ENCODE data around the gene ZNF644. TPM values are rescaled to one million over a fixed set of nuclear protein-coding genes. Genes with fewer than 3 reads are reported as not detected.
"Not testable (repeated sequence)": the region's sequence is repeated elsewhere in the genome, so short reads cannot be mapped to it uniquely, and the experiment has no call there.

Gene ZNF644
- total RNA-seq, 6 donors from 2014 or later, result 36.7 to 111 (median 42.9) TPM

- no peaks in the 10 kb centered on the region for H3K9me3 ChIP-seq
- no peaks in the 10 kb centered on the region for H3K27me3 ChIP-seq
- H3K4me3 ChIP-seq, result no peak overlapping the region
- no peak for TF ChIP-seq EP300 (IDR thresholded peaks at IDR 0.05)
- TF ChIP-seq POLR2AphosphoS5 (IDR thresholded peaks at IDR 0.05), result no peak
- no peak for TF ChIP-seq CTCF (IDR thresholded peaks at IDR 0.05)
- no peak for TF ChIP-seq POLR2A (IDR thresholded peaks at IDR 0.05)
- WGBS, 2 donors, result 82 to 100% methylated on average over 1 of the region's 1 CpG
- ATAC-seq (ENCODE audit: low FRiP score in 2 of 2) (no peak), DNase-seq (no peak)
- H3K36me3 ChIP-seq, result peaks cover 0 to 13% (median 2%) of the 10 kb centered on the region in 4 donors
- H3K27ac ChIP-seq, result no peak overlapping the region
- H3K4me1 ChIP-seq, result peaks cover 5 to 33% (median 19%) of the 10 kb centered on the region in 4 donors
Measured at GRCh38 chr1:90919900-90920299, 101.9 kb downstream of the ZNF644 start.

- 75 to 88% methylated on average over 1 of the region's 1 CpG for WGBS, 2 donors
- no peak for DNase-seq
- peaks cover 0 to 15% (median 2%) of the 10 kb centered on the region in 4 donors for H3K36me3 ChIP-seq
- peaks cover 5 to 29% (median 15%) of the 10 kb centered on the region in 4 donors for H3K4me1 ChIP-seq
- H3K4me3 ChIP-seq, result no peak overlapping the region
- no peak overlapping the region for H3K27ac ChIP-seq
- ATAC-seq (ENCODE audit: low FRiP score in 2 of 2), result no peak
- H3K27me3 ChIP-seq, result no peaks in the 10 kb centered on the region
- TF ChIP-seq EP300 (IDR thresholded peaks at IDR 0.05) (no peak), CTCF (IDR thresholded peaks at IDR 0.05) (no peak), POLR2A (IDR thresholded peaks at IDR 0.05) (no peak), POLR2AphosphoS5 (IDR thresholded peaks at IDR 0.05) (no peak)
- no peaks in the 10 kb centered on the region for H3K9me3 ChIP-seq
Measured at GRCh38 chr1:90919190-90919719, 102.6 kb downstream of the ZNF644 start.

GRCh38 chr1:90911353-90911752, 110.5 kb downstream of the ZNF644 start:
- H3K9me3 ChIP-seq, result no peaks in the 10 kb centered on the region
- DNase-seq, result no peak
- H3K4me3 ChIP-seq, result no peak overlapping the region
- H3K4me1 ChIP-seq, result no peaks in the 10 kb centered on the region
- ATAC-seq (ENCODE audit: low FRiP score in 2 of 2), result no peak
- no peaks in the 10 kb centered on the region for H3K27me3 ChIP-seq
- H3K36me3 ChIP-seq, result peaks cover 0 to 13% (median 2%) of the 10 kb centered on the region in 4 donors
- TF ChIP-seq POLR2AphosphoS5 (IDR thresholded peaks at IDR 0.05) (no peak), POLR2A (IDR thresholded peaks at IDR 0.05) (no peak), EP300 (IDR thresholded peaks at IDR 0.05) (no peak), CTCF (IDR thresholded peaks at IDR 0.05) (no peak)
- H3K27ac ChIP-seq, result no peak overlapping the region
- 89 to 92% methylated on average over 1 of the region's 1 CpG for WGBS, 2 donors

GRCh38 chr1:90902672-90903071, 119.2 kb downstream of the ZNF644 start:
- Histone ChIP-seq H3K4me1 (no peaks in the 10 kb centered on the region), H3K27ac (no peak overlapping the region), H3K27me3 (no peaks in the 10 kb centered on the region), H3K4me3 (no peak overlapping the region), H3K36me3 (peaks cover 0 to 14% (median 0%) of the 10 kb centered on the region in 4 donors), H3K9me3 (no peaks in the 10 kb centered on the region)
- DNase-seq, result no peak
- TF ChIP-seq POLR2AphosphoS5 (IDR thresholded peaks at IDR 0.05), result no peak
- no peak for ATAC-seq (ENCODE audit: low FRiP score in 2 of 2)

- WGBS, 2 donors, result 93 to 97% methylated on average over 3 of the region's 3 CpGs
- peaks cover 0 to 17% (median 0%) of the 10 kb centered on the region in 4 donors for H3K36me3 ChIP-seq
- no peak for TF ChIP-seq POLR2A (IDR thresholded peaks at IDR 0.05)
- no peak for TF ChIP-seq EP300 (IDR thresholded peaks at IDR 0.05)
- TF ChIP-seq CTCF (IDR thresholded peaks at IDR 0.05), result no peak
- no peak for TF ChIP-seq POLR2AphosphoS5 (IDR thresholded peaks at IDR 0.05)
- no peak overlapping the region for H3K27ac ChIP-seq
- H3K4me1 ChIP-seq, result no peaks in the 10 kb centered on the region
- DNase-seq (no peak), ATAC-seq (ENCODE audit: low FRiP score in 2 of 2) (no peak)
- no peak overlapping the region for H3K4me3 ChIP-seq
- H3K27me3 ChIP-seq, result no peaks in the 10 kb centered on the region
- no peaks in the 10 kb centered on the region for H3K9me3 ChIP-seq
Measured at GRCh38 chr1:90899263-90899662, 122.6 kb downstream of the ZNF644 start.

GRCh38 chr1:90893679-90894078, 128.2 kb downstream of the ZNF644 start:
- H3K27me3 ChIP-seq, result not testable (repeated sequence)

GRCh38 chr1:90892884-90893283, 129.0 kb downstream of the ZNF644 start:
- DNase-seq; H3K27ac ChIP-seq; ATAC-seq (ENCODE audit: low FRiP score in 2 of 2); H3K4me1 ChIP-seq; H3K9me3 ChIP-seq; H3K27me3 ChIP-seq; H3K4me3 ChIP-seq; H3K36me3 ChIP-seq: not testable (repeated sequence)
- WGBS, 2 donors, result 100% methylated on average over 1 of the region's 1 CpG

More at GRCh38 chr1:90893679-90894078, 128.2 kb downstream of the ZNF644 start:
- not testable (repeated sequence) for H3K27ac ChIP-seq, H3K4me3 ChIP-seq, H3K36me3 ChIP-seq, H3K9me3 ChIP-seq, H3K4me1 ChIP-seq
- DNase-seq, result peak in 1 of 2 donors; percentile 79
- peak in 1 of 2 donors; percentile 29 for ATAC-seq (ENCODE audit: low FRiP score in 2 of 2)
- WGBS, 2 donors, result 97 to 99% methylated on average over 30 to 37 of the region's 38 CpGs

- H3K4me1 ChIP-seq; ATAC-seq (ENCODE audit: low FRiP score in 2 of 2); H3K27ac ChIP-seq; H3K9me3 ChIP-seq; H3K27me3 ChIP-seq; H3K36me3 ChIP-seq; H3K4me3 ChIP-seq: not testable (repeated sequence)
- DNase-seq, result peak in 1 of 2 donors; percentile 53
- 92 to 100% methylated on average over 5 to 19 of the region's 20 CpGs for WGBS, 2 donors
Measured at GRCh38 chr1:90892196-90892595, 129.6 kb downstream of the ZNF644 start.

Data from upper lobe of left lung (tissue), 6 donors.